Measurements from ENCODE around the gene ARHGEF40.
A peak's percentile ranks its signal among the peaks of the same experiment; 100 is the strongest.

ARHGEF40 gene

GRCh38 chr14:21055432-21056117 lies 14.5 kb upstream of the ARHGEF40 start:
- no peaks in the 10 kb centered on the region for H3K36me3 ChIP-seq (ENCODE audit: control insufficient read depth, low read length)
- H4K20me1 ChIP-seq (ENCODE audit: control insufficient read depth, insufficient read depth, low read depth, low read length): no peaks in the 10 kb centered on the region
- no peak overlapping the region for H3K4me3 ChIP-seq (ENCODE audit: low read length)
- no peaks in the 10 kb centered on the region for H3K79me2 ChIP-seq (ENCODE audit: control insufficient read depth, low read length)
- TF ChIP-seq CTCF (IDR thresholded peaks at IDR 0.05; ENCODE audit: low read depth, low read length, poor library complexity, severe bottlenecking) (no peak), EZH2phosphoT487 (IDR thresholded peaks at IDR 0.05; ENCODE audit: borderline replicate concordance, low read length) (no peak)
- H3K27ac ChIP-seq (ENCODE audit: low read depth, low read length): no peak overlapping the region
- H3K4me1 ChIP-seq (ENCODE audit: control insufficient read depth, low read length): no peaks in the 10 kb centered on the region
- no peaks in the 10 kb centered on the region for H3K9me3 ChIP-seq (ENCODE audit: control insufficient read depth, insufficient read depth, low read length)
- no peaks in the 10 kb centered on the region for H3K9me2 ChIP-seq (replicated peaks; ENCODE audit: control insufficient read depth, low read length)
- H3F3A ChIP-seq (ENCODE audit: control insufficient read depth, insufficient read depth): no peaks in the 10 kb centered on the region
- H3K4me2 ChIP-seq (ENCODE audit: low read length): no peak overlapping the region
- peaks cover 17% of the 10 kb centered on the region for H3K27me3 ChIP-seq (ENCODE audit: control insufficient read depth, low read length)

- H3K9me3 ChIP-seq (ENCODE audit: control insufficient read depth, insufficient read depth, low read length): no peaks in the 10 kb centered on the region
- H3K27me3 ChIP-seq (ENCODE audit: control insufficient read depth, low read length): peaks cover 27% of the 10 kb centered on the region
- H3K4me2 ChIP-seq (ENCODE audit: low read length): no peak overlapping the region
- no peaks in the 10 kb centered on the region for H3K36me3 ChIP-seq (ENCODE audit: control insufficient read depth, low read length)
- no peak overlapping the region for H3K4me3 ChIP-seq (ENCODE audit: low read length)
- TF ChIP-seq EZH2phosphoT487 (IDR thresholded peaks at IDR 0.05; ENCODE audit: borderline replicate concordance, low read length) (no peak), CTCF (IDR thresholded peaks at IDR 0.05; ENCODE audit: low read depth, low read length, poor library complexity, severe bottlenecking) (no peak)
- no peaks in the 10 kb centered on the region for H3F3A ChIP-seq (ENCODE audit: control insufficient read depth, insufficient read depth)
- no peaks in the 10 kb centered on the region for H3K9me2 ChIP-seq (replicated peaks; ENCODE audit: control insufficient read depth, low read length)
- no peak overlapping the region for H3K27ac ChIP-seq (ENCODE audit: low read depth, low read length)
- H4K20me1 ChIP-seq (ENCODE audit: control insufficient read depth, insufficient read depth, low read depth, low read length): no peaks in the 10 kb centered on the region
- H3K79me2 ChIP-seq (ENCODE audit: control insufficient read depth, low read length): no peaks in the 10 kb centered on the region
- H3K4me1 ChIP-seq (ENCODE audit: control insufficient read depth, low read length): no peaks in the 10 kb centered on the region
Measured at GRCh38 chr14:21056520-21057163, 13.5 kb upstream of the ARHGEF40 start.

GRCh38 chr14:21057803-21058675 lies 12.1 kb upstream of the ARHGEF40 start, which contains the start of gene RNASE8:
TSS of gene RNASE8 (plus strand) at chr14:21057822. CDS start at chr14:21057893, 71 bp downstream.
- TF ChIP-seq EZH2phosphoT487 (IDR thresholded peaks at IDR 0.05; ENCODE audit: borderline replicate concordance, low read length) (no peak), CTCF (IDR thresholded peaks at IDR 0.05; ENCODE audit: low read depth, low read length, poor library complexity, severe bottlenecking) (peak; percentile 35)
- Histone ChIP-seq H3K79me2 (ENCODE audit: control insufficient read depth, low read length) (no peaks in the 10 kb centered on the region), H3K9me2 (replicated peaks; ENCODE audit: control insufficient read depth, low read length) (no peaks in the 10 kb centered on the region), H3K4me3 (ENCODE audit: low read length) (no peak within 1 kb of the TSS), H3K9me3 (ENCODE audit: control insufficient read depth, insufficient read depth, low read length) (no peaks in the 10 kb centered on the region), H3K4me2 (ENCODE audit: low read length) (no peak within 1 kb of the TSS), H3K27ac (ENCODE audit: low read depth, low read length) (no peak within 1 kb of the TSS), H3K36me3 (ENCODE audit: control insufficient read depth, low read length) (no peaks in the 10 kb centered on the region), H3K4me1 (ENCODE audit: control insufficient read depth, low read length) (peaks cover 5% of the 10 kb centered on the region), H4K20me1 (ENCODE audit: control insufficient read depth, insufficient read depth, low read depth, low read length) (no peaks in the 10 kb centered on the region), H3F3A (ENCODE audit: control insufficient read depth, insufficient read depth) (no peaks in the 10 kb centered on the region), H3K27me3 (ENCODE audit: control insufficient read depth, low read length) (peaks cover 28% of the 10 kb centered on the region)
